Breast epithelium (tissue), 4 donors: ENCODE results near the gene CLIC6. TPM values are rescaled to one million over a fixed set of nuclear protein-coding genes. Genes with fewer than 3 reads are reported as not detected.

ENCODE experiments used
- DNase-seq, 2 donors: peaks; one replicate each; pipeline ENCODE4 v3.0.0-alpha.2; 2019; ENCODE audit warnings: low spot score in 2 of 2
- H3K27ac ChIP-seq, 2 donors: fragments of 200-600 bp; sonication (generic) in 1 of 2; one replicate each; pipeline ENCODE4 v1.5.1; 2016 to 2019; ENCODE audit warnings: mild to moderate bottlenecking in 1 of 2
- H3K27me3 ChIP-seq, 2 donors: fragments of 200-600 bp; sonication (generic) in 1 of 2; one replicate each; pipeline versions ENCODE4 v1.5.1 to v1.6.0; 2017 to 2019; ENCODE audit warnings: control low read depth in 1 of 2, mild to moderate bottlenecking in 1 of 2
- H3K36me3 ChIP-seq: fragments of 200-600 bp; one replicate; pipeline ENCODE4 v1.5.1; 2019
- H3K4me1 ChIP-seq, 2 donors: fragments of 200-600 bp; sonication (generic); one replicate each; pipeline ENCODE4 v1.5.1; 2016 to 2019; ENCODE audit warnings: control low read depth in 1 of 2
- H3K4me3 ChIP-seq, 3 donors: fragments of 200-600 bp; sonication (generic); 1 replicate in 2 of 3; 2 replicates in 1 of 3; pipeline ENCODE4 v1.5.1; 2016 to 2019; ENCODE audit warnings: mild to moderate bottlenecking in 3 of 3, moderate library complexity in 2 of 3
- H3K9me3 ChIP-seq, 2 donors: fragments of 200-600 bp; sonication (generic) in 1 of 2; one replicate each; pipeline ENCODE4 v1.5.1; 2016 to 2019; ENCODE audit warnings: control low read depth in 1 of 2
- CTCF ChIP-seq, 3 donors: fragments of 450-650 bp; IDR thresholded peaks; one replicate each; pipeline ENCODE4 v1.5.1; 2016 to 2017; ENCODE audit warnings: antibody characterized with exemption in 3 of 3, mild to moderate bottlenecking in 3 of 3, moderate library complexity in 3 of 3
- POLR2A ChIP-seq: fragments of 450-650 bp; IDR thresholded peaks from one replicate; pipeline ENCODE4 v1.6.1; 2016; ENCODE audit warnings: antibody characterized with exemption, mild to moderate bottlenecking, moderate library complexity
- POLR2AphosphoS5 ChIP-seq, 3 donors: sonication (generic); formaldehyde crosslinking; IDR thresholded peaks; one replicate each; pipeline ENCODE4 v1.6.1; 2017; ENCODE audit warnings: antibody characterized with exemption in 3 of 3
- intact Hi-C: fragments of 100-400 bp; cut with DNase I; formaldehyde crosslinking; loops from one replicate; pipeline ENCODE4 v1.15.1; 2023; ENCODE audit warnings: low total_unique reads
- total RNA-seq, 3 donors: library from RNA; depleted of rRNA; stranded (reverse); fragments of >200 nt; gene quantifications; one replicate each; pipeline ENCODE4 v1.1.0, GENCODE V29; 2016

Gene CLIC6
- total RNA-seq, 3 donors from 2014 or later, result 10.0 to 34.1 (median 14.4) TPM

- DNase-seq, result no peak
- Histone ChIP-seq H3K9me3 (no peaks in the 10 kb centered on the region), H3K4me1 (no peaks in the 10 kb centered on the region), H3K27ac (no peak overlapping the region), H3K36me3 (no peaks in the 10 kb centered on the region), H3K4me3 (no peak overlapping the region), H3K27me3 (no peaks in the 10 kb centered on the region)
- TF ChIP-seq CTCF (IDR thresholded peaks at IDR 0.05) (no peak), POLR2AphosphoS5 (IDR thresholded peaks at IDR 0.05) (no peak), POLR2A (no peak)
- intact Hi-C loops, result no loop called here
Observed at GRCh38 chr21:34642211-34643075, 26.4 kb upstream of the CLIC6 start.

DNA sequence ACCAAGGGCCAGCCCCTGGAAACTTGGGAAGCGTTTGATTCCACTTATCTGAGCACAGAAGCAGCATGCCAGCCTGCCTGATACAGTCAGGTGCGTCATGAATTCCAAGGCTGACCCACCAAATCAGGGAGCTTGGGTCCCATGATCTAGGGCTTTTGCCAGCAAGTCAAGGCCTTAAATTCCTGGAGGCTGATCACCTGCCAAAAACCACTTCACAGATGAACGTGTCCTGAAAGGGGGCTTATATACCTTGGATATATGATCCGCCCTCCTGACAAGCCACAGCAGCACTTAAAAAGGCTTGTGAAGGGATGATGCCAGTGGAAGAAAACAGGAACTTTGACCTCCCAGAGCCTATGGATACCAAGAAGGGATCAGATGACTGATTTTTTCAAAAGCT lies 24.0 kb upstream of the CLIC6 start:
- no peak overlapping the region for H3K4me3 ChIP-seq
- H3K36me3 ChIP-seq, result no peaks in the 10 kb centered on the region
- no peaks in the 10 kb centered on the region for H3K27me3 ChIP-seq
- TF ChIP-seq CTCF (IDR thresholded peaks at IDR 0.05), result no peak
- TF ChIP-seq POLR2AphosphoS5 (IDR thresholded peaks at IDR 0.05), result no peak
- TF ChIP-seq POLR2A, result no peak
- no peaks in the 10 kb centered on the region for H3K4me1 ChIP-seq
- H3K9me3 ChIP-seq, result no peaks in the 10 kb centered on the region
- no peak for DNase-seq
- intact Hi-C loops, result no loop called here
- no peak overlapping the region for H3K27ac ChIP-seq

DNA sequence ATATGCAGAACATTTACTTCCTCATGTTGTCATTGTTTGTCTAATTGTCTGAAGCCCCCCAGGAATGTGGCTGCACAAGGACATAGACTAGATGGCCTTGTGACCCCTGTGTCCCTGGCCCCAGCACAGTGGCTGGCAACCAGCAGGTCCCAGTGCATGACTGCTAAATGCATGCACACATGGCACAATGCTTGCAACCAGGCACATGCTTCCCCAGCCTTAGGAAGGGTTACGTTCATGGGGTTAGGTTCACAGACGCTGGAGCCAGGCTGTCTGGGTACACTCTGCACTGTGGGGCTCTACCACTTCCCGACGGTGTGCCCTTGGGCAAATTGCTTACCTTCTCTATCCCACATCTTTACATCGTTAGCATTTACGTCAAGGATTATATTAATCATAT lies 21.2 kb upstream of the CLIC6 start:
- no peak overlapping the region for H3K4me3 ChIP-seq
- intact Hi-C loops, result no loop called here
- H3K36me3 ChIP-seq, result no peaks in the 10 kb centered on the region
- H3K9me3 ChIP-seq, result peaks cover 0 to 8% of the 10 kb centered on the region in 2 donors
- H3K27me3 ChIP-seq, result no peaks in the 10 kb centered on the region
- DNase-seq, result no peak
- no peak for TF ChIP-seq POLR2A
- TF ChIP-seq CTCF (IDR thresholded peaks at IDR 0.05), result no peak
- no peak for TF ChIP-seq POLR2AphosphoS5 (IDR thresholded peaks at IDR 0.05)
- H3K27ac ChIP-seq, result no peak overlapping the region
- H3K4me1 ChIP-seq, result no peaks in the 10 kb centered on the region

GRCh38 chr21:34648739-34649297 lies 20.0 kb upstream of the CLIC6 start:
- TF ChIP-seq POLR2A (no peak), POLR2AphosphoS5 (IDR thresholded peaks at IDR 0.05) (no peak), CTCF (IDR thresholded peaks at IDR 0.05) (no peak)
- no peaks in the 10 kb centered on the region for H3K36me3 ChIP-seq
- H3K27ac ChIP-seq, result no peak overlapping the region
- H3K4me1 ChIP-seq, result no peaks in the 10 kb centered on the region
- H3K9me3 ChIP-seq, result peaks cover 0 to 8% of the 10 kb centered on the region in 2 donors
- H3K4me3 ChIP-seq, result no peak overlapping the region
- no peak for DNase-seq
- no peaks in the 10 kb centered on the region for H3K27me3 ChIP-seq
- intact Hi-C loops, result no loop called here

DNA sequence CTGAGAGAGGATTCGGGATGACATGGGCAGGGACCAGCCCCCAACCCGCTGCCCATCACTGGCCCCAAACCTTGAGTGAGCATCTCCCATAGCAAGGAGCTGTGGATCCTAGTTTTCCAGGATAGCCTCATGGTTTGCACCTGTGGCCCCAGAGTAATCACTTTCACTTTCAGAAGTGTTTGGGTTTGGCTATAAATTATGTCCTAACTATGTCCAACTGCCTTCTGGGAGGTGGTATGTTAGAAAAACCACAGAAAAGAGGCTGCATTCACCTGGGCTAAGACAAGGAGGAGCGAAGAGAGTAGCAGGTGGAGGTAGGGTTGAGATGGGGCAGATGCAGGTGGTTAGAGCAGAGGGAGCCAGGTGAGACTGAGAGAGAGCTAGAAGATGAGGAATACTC lies 19.4 kb upstream of the CLIC6 start:
- DNase-seq, result no peak
- H3K4me1 ChIP-seq, result no peaks in the 10 kb centered on the region
- H3K27me3 ChIP-seq, result no peaks in the 10 kb centered on the region
- H3K36me3 ChIP-seq, result no peaks in the 10 kb centered on the region
- H3K9me3 ChIP-seq, result peaks cover 0 to 8% of the 10 kb centered on the region in 2 donors
- TF ChIP-seq POLR2A, result no peak
- no peak for TF ChIP-seq POLR2AphosphoS5 (IDR thresholded peaks at IDR 0.05)
- no peak for TF ChIP-seq CTCF (IDR thresholded peaks at IDR 0.05)
- intact Hi-C loops, result no loop called here
- H3K4me3 ChIP-seq, result no peak overlapping the region
- no peak overlapping the region for H3K27ac ChIP-seq
